ENCODE results near the gene HBG1. TPM values are rescaled to one million over a fixed set of nuclear protein-coding genes. Genes with fewer than 3 reads are reported as not detected.

The HBG1 gene
- polyA plus RNA-seq, 3 donors, result not detected

DNA sequence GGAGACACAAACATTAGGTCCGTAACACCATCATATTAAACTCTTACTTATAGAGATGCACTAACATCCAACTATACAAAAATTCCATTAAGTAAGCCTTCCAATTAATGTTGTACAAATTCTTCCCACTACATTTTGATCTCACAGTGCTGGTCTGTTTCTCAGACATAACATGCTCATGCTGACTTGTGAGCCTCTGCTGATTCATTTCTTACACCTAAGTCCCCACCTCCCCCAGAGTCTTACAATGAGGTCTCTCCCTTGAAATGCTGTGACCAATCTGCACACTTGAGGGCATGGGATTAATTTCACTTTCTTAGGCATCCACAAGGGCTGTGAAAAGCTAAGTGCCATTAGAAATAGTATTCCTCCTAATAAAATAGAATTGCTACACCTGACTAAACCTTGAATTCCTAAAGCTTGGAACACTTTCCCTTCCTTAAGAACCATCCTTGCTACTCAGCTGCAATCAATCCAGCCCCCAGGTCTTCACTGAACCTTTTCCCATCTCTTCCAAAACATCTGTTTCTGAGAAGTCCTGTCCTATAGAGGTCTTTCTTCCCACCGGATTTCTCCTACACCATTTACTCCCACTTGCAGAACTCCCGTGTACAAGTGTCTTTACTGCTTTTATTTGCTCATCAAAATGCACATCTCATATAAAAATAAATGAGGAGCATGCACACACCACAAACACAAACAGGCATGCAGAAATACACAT lies 2.0 kb downstream of the HBG1 start:
- Histone ChIP-seq H3K4me1 (ENCODE audit: control insufficient read depth in 1 of 2, insufficient read depth in 2 of 2, low read length in 2 of 2) (no peaks in the 10 kb centered on the region), H3K4me2 (replicated peaks; ENCODE audit: extremely low read depth, low read length, poor library complexity, severe bottlenecking) (no peak overlapping the region), H2AFZ (ENCODE audit: insufficient read depth, low read depth, low read length, poor library complexity, severe bottlenecking) (no peak overlapping the region), H3K9me3 (replicated peaks in 1 of 2; ENCODE audit: control insufficient read depth in 1 of 2, insufficient read depth in 1 of 2, low read length in 2 of 2) (no peaks in the 10 kb centered on the region), H4K20me1 (ENCODE audit: insufficient read depth, low read length) (no peaks in the 10 kb centered on the region), H3K79me2 (ENCODE audit: insufficient read depth, low read length) (no peaks in the 10 kb centered on the region), H3K9ac (ENCODE audit: insufficient read depth, low read length, poor library complexity, severe bottlenecking) (no peak overlapping the region), H3K27ac (ENCODE audit: low read depth in 1 of 2, low read length in 2 of 2) (no peak overlapping the region), H3K27me3 (ENCODE audit: control insufficient read depth in 2 of 2, insufficient read depth in 2 of 2, low read length in 2 of 2) (no peaks in the 10 kb centered on the region), H3K36me3 (replicated peaks in 1 of 2; ENCODE audit: control insufficient read depth in 1 of 2, insufficient read depth in 2 of 2, low read length in 2 of 2) (no peaks in the 10 kb centered on the region), H3K4me3 (replicated peaks in 1 of 3; ENCODE audit: low read depth in 2 of 3, low read length in 3 of 3) (no peak overlapping the region)
- TF ChIP-seq, protein P1, sequence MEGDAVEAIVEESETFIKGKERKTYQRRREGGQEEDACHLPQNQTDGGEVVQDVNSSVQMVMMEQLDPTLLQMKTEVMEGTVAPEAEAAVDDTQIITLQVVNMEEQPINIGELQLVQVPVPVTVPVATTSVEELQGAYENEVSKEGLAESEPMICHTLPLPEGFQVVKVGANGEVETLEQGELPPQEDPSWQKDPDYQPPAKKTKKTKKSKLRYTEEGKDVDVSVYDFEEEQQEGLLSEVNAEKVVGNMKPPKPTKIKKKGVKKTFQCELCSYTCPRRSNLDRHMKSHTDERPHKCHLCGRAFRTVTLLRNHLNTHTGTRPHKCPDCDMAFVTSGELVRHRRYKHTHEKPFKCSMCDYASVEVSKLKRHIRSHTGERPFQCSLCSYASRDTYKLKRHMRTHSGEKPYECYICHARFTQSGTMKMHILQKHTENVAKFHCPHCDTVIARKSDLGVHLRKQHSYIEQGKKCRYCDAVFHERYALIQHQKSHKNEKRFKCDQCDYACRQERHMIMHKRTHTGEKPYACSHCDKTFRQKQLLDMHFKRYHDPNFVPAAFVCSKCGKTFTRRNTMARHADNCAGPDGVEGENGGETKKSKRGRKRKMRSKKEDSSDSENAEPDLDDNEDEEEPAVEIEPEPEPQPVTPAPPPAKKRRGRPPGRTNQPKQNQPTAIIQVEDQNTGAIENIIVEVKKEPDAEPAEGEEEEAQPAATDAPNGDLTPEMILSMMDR (IDR thresholded peaks at IDR 0.05), result no peak
- Mint-ChIP-seq H3K4me3 (no peak overlapping the region), H3K27ac (no peak overlapping the region), H3K4me1 (no peaks in the 10 kb centered on the region), H3K27me3 (ENCODE audit: low read depth in 3 of 3) (peaks cover 0 to 2% (median 0%) of the 10 kb centered on the region in 3 donors), H3K9me3 (peaks cover 0 to 2% (median 0%) of the 10 kb centered on the region in 7 donors), H3K36me3 (no peaks in the 10 kb centered on the region)
- no peak for DNase-seq
- intact Hi-C loops (cut with micrococcal nuclease), result no loop called here
- 80% methylated on average over 1 of the region's 3 CpGs for WGBS (ENCODE audit: insufficient coverage)

DNA sequence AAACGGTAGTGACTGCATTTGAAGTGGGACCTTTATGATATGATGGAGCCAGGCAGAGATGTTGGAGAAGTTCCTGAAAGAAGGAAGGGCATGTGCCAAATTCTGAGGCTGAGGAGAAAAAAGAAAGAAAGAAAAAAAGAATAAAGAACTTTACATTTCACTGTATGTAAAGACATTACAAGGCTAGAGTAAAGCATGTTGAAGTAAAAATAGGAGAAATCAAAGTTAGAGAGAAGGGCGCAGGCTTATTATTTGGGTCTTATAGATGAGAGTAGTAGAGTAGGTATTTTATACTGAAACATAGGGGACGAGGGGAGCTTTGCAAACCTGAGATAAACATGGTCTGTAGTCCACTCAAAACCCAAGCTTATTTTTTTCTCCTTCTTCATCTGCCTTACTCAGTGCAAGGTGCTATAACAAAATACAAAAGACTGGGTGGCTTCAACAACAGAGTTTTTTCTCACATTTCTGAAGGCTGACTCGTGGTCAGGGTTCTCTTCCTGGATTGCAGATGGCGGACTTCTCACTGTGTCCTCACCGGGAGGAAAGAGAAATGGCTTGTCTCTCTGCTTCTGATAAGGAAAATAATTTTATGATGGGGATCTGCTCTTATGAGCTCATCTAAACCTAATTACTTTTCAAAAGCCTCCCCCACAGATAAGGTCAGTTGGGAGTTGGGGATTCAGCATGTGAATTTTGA lies 2.7 kb downstream of the HBG1 start:
- Mint-ChIP-seq H3K4me1 (no peaks in the 10 kb centered on the region), H3K27ac (no peak overlapping the region), H3K4me3 (no peak overlapping the region), H3K36me3 (no peaks in the 10 kb centered on the region), H3K27me3 (ENCODE audit: low read depth in 3 of 3) (peaks cover 0 to 2% (median 0%) of the 10 kb centered on the region in 3 donors), H3K9me3 (peaks cover 0 to 2% (median 0%) of the 10 kb centered on the region in 7 donors)
- DNase-seq, result no peak
- Histone ChIP-seq H3K9ac (ENCODE audit: insufficient read depth, low read length, poor library complexity, severe bottlenecking) (no peak overlapping the region), H2AFZ (ENCODE audit: insufficient read depth, low read depth, low read length, poor library complexity, severe bottlenecking) (no peak overlapping the region), H3K4me2 (replicated peaks; ENCODE audit: extremely low read depth, low read length, poor library complexity, severe bottlenecking) (no peak overlapping the region), H4K20me1 (ENCODE audit: insufficient read depth, low read length) (no peaks in the 10 kb centered on the region), H3K36me3 (replicated peaks in 1 of 2; ENCODE audit: control insufficient read depth in 1 of 2, insufficient read depth in 2 of 2, low read length in 2 of 2) (no peaks in the 10 kb centered on the region), H3K9me3 (replicated peaks in 1 of 2; ENCODE audit: control insufficient read depth in 1 of 2, insufficient read depth in 1 of 2, low read length in 2 of 2) (no peaks in the 10 kb centered on the region), H3K27ac (ENCODE audit: low read depth in 1 of 2, low read length in 2 of 2) (no peak overlapping the region), H3K79me2 (ENCODE audit: insufficient read depth, low read length) (no peaks in the 10 kb centered on the region), H3K4me3 (replicated peaks in 1 of 3; ENCODE audit: low read depth in 2 of 3, low read length in 3 of 3) (no peak overlapping the region), H3K4me1 (ENCODE audit: control insufficient read depth in 1 of 2, insufficient read depth in 2 of 2, low read length in 2 of 2) (no peaks in the 10 kb centered on the region), H3K27me3 (ENCODE audit: control insufficient read depth in 2 of 2, insufficient read depth in 2 of 2, low read length in 2 of 2) (no peaks in the 10 kb centered on the region)
- WGBS (ENCODE audit: insufficient coverage), result 17% methylated on average over 1 of the region's 6 CpGs
- intact Hi-C loops (cut with micrococcal nuclease), result no loop called here
- TF ChIP-seq, protein P1 (IDR thresholded peaks at IDR 0.05), result no peak
